Sigmoid colon (tissue), 7 donors: ENCODE data around the gene CCDC136. TPM values are rescaled to one million over a fixed set of nuclear protein-coding genes. Genes with fewer than 3 reads are reported as not detected.
A peak's percentile ranks its signal among the peaks of the same experiment; 100 is the strongest.

ENCODE experiments used
- DNase-seq: peaks from one replicate; pipeline ENCODE4 v3.0.0-alpha.2; 2019
- H3K27ac ChIP-seq, 4 donors: fragments of 200-600 bp; sonication (generic); one replicate each; pipeline ENCODE4 v1.5.1; 2016 to 2019; ENCODE audit warnings: mild to moderate bottlenecking in 1 of 4
- H3K27me3 ChIP-seq, 3 donors: fragments of 200-600 bp; sonication (generic); one replicate each; pipeline ENCODE4 v1.5.1; 2019; ENCODE audit warnings: mild to moderate bottlenecking in 1 of 3
- H3K36me3 ChIP-seq, 4 donors: fragments of 200-600 bp; sonication (generic); one replicate each; pipeline ENCODE4 v1.5.1; 2016 to 2019
- H3K4me1 ChIP-seq, 4 donors: fragments of 200-600 bp; sonication (generic); one replicate each; pipeline ENCODE4 v1.5.1; 2017 to 2019
- H3K4me3 ChIP-seq, 4 donors: fragments of 200-600 bp; sonication (generic); one replicate each; pipeline ENCODE4 v1.5.1; 2017 to 2019; ENCODE audit warnings: mild to moderate bottlenecking in 2 of 4, moderate library complexity in 1 of 4
- H3K9me3 ChIP-seq, 4 donors: fragments of 200-600 bp in 3 of 4; sonication (generic) in 3 of 4; one replicate each; pipeline versions ENCODE4 v1.5.1 to v1.6.1; 2013 to 2019
- EP300 ChIP-seq, 4 donors: sonication (generic); formaldehyde crosslinking; IDR thresholded peaks; one replicate each; pipeline ENCODE4 v1.6.1; 2017; ENCODE audit warnings: antibody characterized with exemption in 4 of 4
- POLR2A ChIP-seq, 2 donors: fragments of 450-650 bp; IDR thresholded peaks; one replicate each; pipeline ENCODE4 v1.6.1; 2016; ENCODE audit warnings: antibody characterized with exemption in 2 of 2, mild to moderate bottlenecking in 2 of 2, moderate library complexity in 2 of 2
- POLR2AphosphoS5 ChIP-seq, 4 donors: sonication (generic); formaldehyde crosslinking; IDR thresholded peaks; one replicate each; pipeline ENCODE4 v1.6.1; 2017; ENCODE audit warnings: antibody characterized with exemption in 4 of 4
- WGBS, 2 donors: extraction: QIAGEN DNeasy Blood & Tissue Kit; methylation state at CpG; one replicate each; pipeline ENCODE4 v1.1.7; 2013; 5-methylcytosine and 5-hydroxymethylcytosine counted together
- intact Hi-C: fragments of 100-400 bp; cut with DNase I; formaldehyde crosslinking; loops from one replicate; pipeline ENCODE4 v1.15.1; 2023
- polyA plus RNA-seq, 3 donors: library from polyadenylated mRNA; stranded (reverse); fragments of 200-250 nt; gene quantifications; one replicate each; pipeline ENCODE4 v1.2.3, GENCODE V29; 2013
- total RNA-seq, 4 donors: library from RNA; depleted of rRNA; stranded (reverse); fragments of >200 nt; gene quantifications; one replicate each; pipeline ENCODE4 v1.1.0, GENCODE V29; 2016
- TF ChIP-seq, protein P1 (sequence below), 4 experiments: fragments of 450-650 bp in 3 of 4; fragments of 200-600 bp in 1 of 4; IDR thresholded peaks; one replicate each; pipeline ENCODE4 v1.5.1; 2016 to 2019; ENCODE audit warnings: antibody characterized with exemption in 4 of 4, mild to moderate bottlenecking in 3 of 4, moderate library complexity in 2 of 4
- donor health status: healthy with polysubstance abuse.
- donor health status: Bipolar disorder and iron deficiency.
- donor health status: healthy.

CCDC136 gene
- total and polyA plus RNA-seq, 7 donors = 2.4 to 53.7 (median 21.7) TPM; not detected in 1

DNA sequence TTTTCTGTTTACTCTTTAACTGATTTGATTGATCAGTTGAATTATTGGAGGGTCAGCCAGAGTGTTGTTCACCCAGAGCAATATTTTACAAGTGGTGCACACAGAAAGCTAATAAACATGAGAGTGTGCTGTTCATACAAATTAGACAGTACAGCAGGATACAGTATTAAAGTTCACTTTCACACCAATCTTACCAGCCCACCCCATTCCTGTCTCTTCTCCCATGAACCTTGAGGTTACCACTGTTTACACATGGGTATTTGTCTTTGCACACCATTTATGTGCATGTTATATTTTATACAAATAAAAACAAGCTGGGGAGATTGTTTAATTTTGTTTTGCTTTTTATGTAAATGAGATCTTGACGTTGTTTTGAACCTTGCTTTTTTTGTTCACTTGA, 46.1 kb upstream of the CCDC136 start:
- 65 to 78% methylated on average over 1 of the region's 1 CpG for WGBS, 2 donors
- DNase-seq = no peak
- H3K27me3 ChIP-seq = no peaks in the 10 kb centered on the region
- peaks cover 0 to 52% (median 30%) of the 10 kb centered on the region in 4 donors for H3K4me1 ChIP-seq
- intact Hi-C loops = no loop called here
- no peak overlapping the region for H3K4me3 ChIP-seq
- peaks cover 0 to 24% (median 2%) of the 10 kb centered on the region in 4 donors for H3K36me3 ChIP-seq
- TF ChIP-seq, protein P1, sequence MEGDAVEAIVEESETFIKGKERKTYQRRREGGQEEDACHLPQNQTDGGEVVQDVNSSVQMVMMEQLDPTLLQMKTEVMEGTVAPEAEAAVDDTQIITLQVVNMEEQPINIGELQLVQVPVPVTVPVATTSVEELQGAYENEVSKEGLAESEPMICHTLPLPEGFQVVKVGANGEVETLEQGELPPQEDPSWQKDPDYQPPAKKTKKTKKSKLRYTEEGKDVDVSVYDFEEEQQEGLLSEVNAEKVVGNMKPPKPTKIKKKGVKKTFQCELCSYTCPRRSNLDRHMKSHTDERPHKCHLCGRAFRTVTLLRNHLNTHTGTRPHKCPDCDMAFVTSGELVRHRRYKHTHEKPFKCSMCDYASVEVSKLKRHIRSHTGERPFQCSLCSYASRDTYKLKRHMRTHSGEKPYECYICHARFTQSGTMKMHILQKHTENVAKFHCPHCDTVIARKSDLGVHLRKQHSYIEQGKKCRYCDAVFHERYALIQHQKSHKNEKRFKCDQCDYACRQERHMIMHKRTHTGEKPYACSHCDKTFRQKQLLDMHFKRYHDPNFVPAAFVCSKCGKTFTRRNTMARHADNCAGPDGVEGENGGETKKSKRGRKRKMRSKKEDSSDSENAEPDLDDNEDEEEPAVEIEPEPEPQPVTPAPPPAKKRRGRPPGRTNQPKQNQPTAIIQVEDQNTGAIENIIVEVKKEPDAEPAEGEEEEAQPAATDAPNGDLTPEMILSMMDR (IDR thresholded peaks at IDR 0.05) = no peak
- no peak for TF ChIP-seq EP300 (IDR thresholded peaks at IDR 0.05)
- no peak for TF ChIP-seq POLR2AphosphoS5 (IDR thresholded peaks at IDR 0.05)
- TF ChIP-seq POLR2A (IDR thresholded peaks at IDR 0.05) = no peak
- H3K27ac ChIP-seq = no peak overlapping the region
- no peaks in the 10 kb centered on the region for H3K9me3 ChIP-seq

GRCh38 chr7:128747327-128748079, 44.3 kb upstream of the CCDC136 start:
- intact Hi-C loops = no loop called here
- no peaks in the 10 kb centered on the region for H3K27me3 ChIP-seq
- no peak for DNase-seq
- TF ChIP-seq POLR2AphosphoS5 (IDR thresholded peaks at IDR 0.05) = no peak
- TF ChIP-seq, protein P1 (IDR thresholded peaks at IDR 0.05) = no peak
- TF ChIP-seq EP300 (IDR thresholded peaks at IDR 0.05) = no peak
- TF ChIP-seq POLR2A (IDR thresholded peaks at IDR 0.05) = no peak
- H3K4me1 ChIP-seq = peaks cover 0 to 34% (median 14%) of the 10 kb centered on the region in 4 donors
- WGBS, 2 donors = 85 to 91% methylated on average over 6 of the region's 6 CpGs
- H3K36me3 ChIP-seq = peaks cover 0 to 34% (median 6%) of the 10 kb centered on the region in 4 donors
- no peak overlapping the region for H3K27ac ChIP-seq
- no peak overlapping the region for H3K4me3 ChIP-seq
- H3K9me3 ChIP-seq = no peaks in the 10 kb centered on the region

DNA sequence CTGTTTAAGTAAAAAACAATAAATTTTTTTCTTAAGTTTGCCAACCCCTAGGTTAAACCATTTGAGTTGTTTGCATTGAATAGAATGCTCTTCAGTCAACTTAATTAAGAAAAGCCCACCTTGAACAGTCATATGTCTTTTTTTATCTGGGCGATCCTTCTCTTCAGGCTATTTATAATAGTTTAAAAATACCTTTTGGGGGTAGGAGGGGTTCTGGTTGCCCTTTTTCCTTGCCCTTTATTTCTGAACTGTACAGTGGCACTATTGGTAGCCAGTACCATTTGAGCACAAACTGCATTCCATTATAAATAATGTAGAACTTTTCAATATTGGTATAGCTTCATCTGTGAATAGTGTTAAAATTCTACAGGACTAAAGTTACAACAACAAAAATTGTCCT, 39.5 kb upstream of the CCDC136 start:
- WGBS, 2 donors = 90 to 98% methylated on average over 1 of the region's 1 CpG
- H3K4me1 ChIP-seq = peaks cover 0 to 38% (median 30%) of the 10 kb centered on the region in 4 donors
- peak overlapping the region in 1 of 4 donors; percentile 93 for H3K27ac ChIP-seq
- no peaks in the 10 kb centered on the region for H3K27me3 ChIP-seq
- no peak for DNase-seq
- no peak overlapping the region for H3K4me3 ChIP-seq
- intact Hi-C loops = no loop called here
- no peak for TF ChIP-seq POLR2AphosphoS5 (IDR thresholded peaks at IDR 0.05)
- TF ChIP-seq, protein P1 (IDR thresholded peaks at IDR 0.05) = no peak
- TF ChIP-seq EP300 (IDR thresholded peaks at IDR 0.05) = no peak
- no peak for TF ChIP-seq POLR2A (IDR thresholded peaks at IDR 0.05)
- H3K9me3 ChIP-seq = no peaks in the 10 kb centered on the region
- peaks cover 0 to 56% (median 3%) of the 10 kb centered on the region in 4 donors for H3K36me3 ChIP-seq

DNA sequence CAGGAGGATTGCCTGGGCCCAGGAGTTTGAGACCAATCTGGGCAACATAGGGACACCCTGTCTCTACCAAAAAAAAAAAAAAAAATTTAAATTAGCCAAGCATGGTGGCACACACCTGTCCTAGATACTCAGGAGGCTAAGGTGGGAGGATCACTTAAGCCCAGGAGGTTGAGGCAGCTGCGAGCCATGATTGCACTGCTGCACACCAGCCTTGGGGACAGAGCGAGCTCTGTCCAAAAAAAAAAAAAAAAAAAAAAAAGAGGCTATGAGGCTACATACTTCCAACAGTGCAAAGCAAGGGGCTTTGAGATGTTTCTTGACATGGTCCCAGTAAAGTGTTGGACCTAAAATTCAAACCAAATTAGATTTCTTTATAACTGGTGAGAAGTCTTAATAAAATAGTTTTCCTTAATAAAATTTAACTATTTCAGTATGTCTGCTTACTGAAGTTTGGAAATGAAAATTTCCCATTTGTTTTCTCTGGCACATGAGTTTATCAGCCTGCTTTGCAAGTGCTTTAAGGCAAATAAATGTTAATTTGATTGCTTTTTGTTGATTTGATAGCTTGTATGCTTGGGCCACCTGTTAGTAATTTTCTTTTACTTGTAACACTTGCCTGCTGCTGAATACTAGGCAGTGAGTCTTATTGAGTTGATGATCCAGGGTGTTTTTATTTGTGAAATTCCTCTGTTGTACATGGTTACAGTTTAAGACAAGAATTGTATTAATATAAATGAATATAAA, 36.5 kb upstream of the CCDC136 start:
- H3K4me3 ChIP-seq = no peak overlapping the region
- no peaks in the 10 kb centered on the region for H3K27me3 ChIP-seq
- intact Hi-C loops = loop anchor here (5.0 kb wide), 1 partner anchor 37 kb away; the partner anchor contains the start of gene CCDC136
- peak overlapping the region; percentile 84 to 93 (median 91) for H3K27ac ChIP-seq
- no peaks in the 10 kb centered on the region for H3K9me3 ChIP-seq
- peaks cover 0 to 41% (median 34%) of the 10 kb centered on the region in 4 donors for H3K4me1 ChIP-seq
- no peak for TF ChIP-seq EP300 (IDR thresholded peaks at IDR 0.05)
- no peak for TF ChIP-seq POLR2A (IDR thresholded peaks at IDR 0.05)
- no peak for DNase-seq
- 90 to 97% methylated on average over 2 of the region's 2 CpGs for WGBS, 2 donors
- H3K36me3 ChIP-seq = peaks cover 0 to 63% (median 13%) of the 10 kb centered on the region in 4 donors
